ENCODE data around the gene OR10AD1. TPM values are rescaled to one million over a fixed set of nuclear protein-coding genes. Genes with fewer than 3 reads are reported as not detected.
A peak's percentile ranks its signal among the peaks of the same experiment; 100 is the strongest.
"Not testable (repeated sequence)": the region's sequence is repeated elsewhere in the genome, so short reads cannot be mapped to it uniquely, and the experiment has no call there.

Gene OR10AD1
- polyA plus RNA-seq, 4 donors = 0.49 TPM; not detected in 3

GRCh38 chr12:48219631-48220030 lies 16.5 kb upstream of the OR10AD1 start:
- Histone ChIP-seq H3K27ac (ENCODE audit: low read depth in 1 of 3, low read length in 2 of 3) (no peak overlapping the region), H3K27me3 (ENCODE audit: control insufficient read depth in 3 of 3, insufficient read depth in 3 of 3, low read length in 3 of 3) (peaks cover 0 to 6% (median 0%) of the 10 kb centered on the region in 3 donors), H3K4me1 (ENCODE audit: control insufficient read depth in 3 of 3, insufficient read depth in 2 of 3, low read depth in 1 of 3, low read length in 2 of 3) (no peaks in the 10 kb centered on the region), H3K9me3 (ENCODE audit: control insufficient read depth in 2 of 2, insufficient read depth in 1 of 2, low read depth in 1 of 2, low read length in 1 of 2) (no peaks in the 10 kb centered on the region), H3K4me3 (ENCODE audit: low read depth in 1 of 3, low read length in 3 of 3) (no peak overlapping the region), H3K36me3 (ENCODE audit: control insufficient read depth in 3 of 3, insufficient read depth in 2 of 3, low read depth in 1 of 3, low read length in 3 of 3) (no peaks in the 10 kb centered on the region)
- DNase-seq = no peak
- 85 to 94% (median 86%) methylated on average over 1 of the region's 1 CpG for whole genome bisulfite sequencing, 3 donors
- no peak for FAIRE-seq

- H3K36me3 ChIP-seq (ENCODE audit: control insufficient read depth in 3 of 3, insufficient read depth in 2 of 3, low read depth in 1 of 3, low read length in 3 of 3) = peaks cover 0 to 2% (median 0%) of the 10 kb centered on the region in 3 donors
- no peak overlapping the region for H3K4me3 ChIP-seq (ENCODE audit: low read depth in 1 of 3, low read length in 3 of 3)
- H3K27ac ChIP-seq (ENCODE audit: low read depth in 1 of 3, low read length in 2 of 3) = no peak overlapping the region
- no peaks in the 10 kb centered on the region for H3K9me3 ChIP-seq (ENCODE audit: control insufficient read depth in 2 of 2, insufficient read depth in 1 of 2, low read depth in 1 of 2, low read length in 1 of 2)
- DNase-seq (no peak), FAIRE-seq (no peak)
- peaks cover 0 to 6% (median 0%) of the 10 kb centered on the region in 3 donors for H3K27me3 ChIP-seq (ENCODE audit: control insufficient read depth in 3 of 3, insufficient read depth in 3 of 3, low read length in 3 of 3)
- H3K4me1 ChIP-seq (ENCODE audit: control insufficient read depth in 3 of 3, insufficient read depth in 2 of 3, low read depth in 1 of 3, low read length in 2 of 3) = no peaks in the 10 kb centered on the region
Measured at GRCh38 chr12:48216785-48217184, 13.7 kb upstream of the OR10AD1 start.

GRCh38 chr12:48209495-48209894 lies 6.4 kb upstream of the OR10AD1 start:
- H3K27ac ChIP-seq (ENCODE audit: low read depth in 1 of 3, low read length in 2 of 3); FAIRE-seq; H3K27me3 ChIP-seq (ENCODE audit: control insufficient read depth in 3 of 3, insufficient read depth in 3 of 3, low read length in 3 of 3); H3K36me3 ChIP-seq (ENCODE audit: control insufficient read depth in 3 of 3, insufficient read depth in 2 of 3, low read depth in 1 of 3, low read length in 3 of 3); H3K4me3 ChIP-seq (ENCODE audit: low read depth in 1 of 3, low read length in 3 of 3); DNase-seq; H3K4me1 ChIP-seq (ENCODE audit: control insufficient read depth in 3 of 3, insufficient read depth in 2 of 3, low read depth in 1 of 3, low read length in 2 of 3): not testable (repeated sequence)
- 93 to 100% (median 97%) methylated on average over 1 of the region's 2 CpGs for WGBS, 3 donors
- H3K9me3 ChIP-seq (ENCODE audit: control insufficient read depth in 2 of 2, insufficient read depth in 1 of 2, low read depth in 1 of 2, low read length in 1 of 2) = peaks cover 2 to 19% of the 10 kb centered on the region in 2 donors

DNA sequence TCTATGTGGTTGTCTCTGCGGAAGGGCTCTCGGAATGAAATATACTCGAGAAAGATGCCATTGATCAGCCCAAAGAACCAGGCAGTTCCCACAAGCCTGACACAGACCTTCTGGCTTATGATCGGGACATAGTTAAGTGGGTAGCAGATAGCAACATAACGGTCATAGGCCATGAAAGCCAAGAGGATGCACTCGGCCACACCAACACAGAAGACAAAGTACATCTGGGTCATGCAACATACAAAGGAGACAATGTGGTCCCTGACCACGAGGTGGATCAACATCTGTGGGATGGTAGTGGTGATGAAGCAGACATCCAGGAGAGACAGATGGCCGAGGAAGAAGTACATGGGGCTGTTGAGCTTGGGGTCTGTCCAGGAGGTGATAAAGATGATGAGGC lies 326 bp downstream of the OR10AD1 start:
- Histone ChIP-seq H3K9me3 (ENCODE audit: control insufficient read depth in 2 of 2, insufficient read depth in 1 of 2, low read depth in 1 of 2, low read length in 1 of 2) (peaks cover 2 to 25% of the 10 kb centered on the region in 2 donors), H3K4me1 (ENCODE audit: control insufficient read depth in 3 of 3, insufficient read depth in 2 of 3, low read depth in 1 of 3, low read length in 2 of 3) (peaks cover 0 to 17% (median 5%) of the 10 kb centered on the region in 3 donors), H3K4me3 (ENCODE audit: low read depth in 1 of 3, low read length in 3 of 3) (no peak overlapping the region), H3K27me3 (ENCODE audit: control insufficient read depth in 3 of 3, insufficient read depth in 3 of 3, low read length in 3 of 3) (no peaks in the 10 kb centered on the region), H3K36me3 (ENCODE audit: control insufficient read depth in 3 of 3, insufficient read depth in 2 of 3, low read depth in 1 of 3, low read length in 3 of 3) (peaks cover 0 to 3% (median 2%) of the 10 kb centered on the region in 3 donors), H3K27ac (ENCODE audit: low read depth in 1 of 3, low read length in 2 of 3) (no peak overlapping the region)
- DNase-seq = no peak
- no peak for FAIRE-seq
- WGBS, 3 donors = 89 to 93% (median 92%) methylated on average over 8 of the region's 8 CpGs

DNA sequence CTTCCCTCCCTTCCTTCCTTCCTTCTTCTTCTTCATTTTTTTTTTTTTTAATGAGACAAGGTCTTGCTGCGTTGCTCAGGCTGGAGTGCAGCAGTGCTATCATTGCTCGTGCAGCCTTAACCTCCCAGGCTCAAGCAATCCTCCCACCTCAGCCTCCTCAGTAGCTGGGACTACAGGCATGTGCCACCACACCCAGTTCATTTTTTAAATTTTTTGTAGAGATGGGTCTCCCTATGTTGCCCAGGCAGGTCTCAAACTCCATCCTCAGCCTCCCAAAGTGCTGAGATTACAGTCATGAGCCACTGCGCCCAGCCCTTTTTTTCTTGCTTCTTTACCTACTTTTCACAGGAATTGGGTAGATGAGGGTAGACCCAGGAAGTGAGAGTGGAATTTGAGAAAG lies 1.6 kb downstream of the OR10AD1 start:
- WGBS, 3 donors = 97 to 98% (median 98%) methylated on average over 3 of the region's 3 CpGs
- Histone ChIP-seq H3K9me3 (ENCODE audit: control insufficient read depth in 2 of 2, insufficient read depth in 1 of 2, low read depth in 1 of 2, low read length in 1 of 2) (peaks cover 2 to 23% of the 10 kb centered on the region in 2 donors), H3K36me3 (ENCODE audit: control insufficient read depth in 3 of 3, insufficient read depth in 2 of 3, low read depth in 1 of 3, low read length in 3 of 3) (peaks cover 0 to 3% (median 2%) of the 10 kb centered on the region in 3 donors), H3K4me3 (ENCODE audit: low read depth in 1 of 3, low read length in 3 of 3) (no peak overlapping the region), H3K4me1 (ENCODE audit: control insufficient read depth in 3 of 3, insufficient read depth in 2 of 3, low read depth in 1 of 3, low read length in 2 of 3) (peaks cover 0 to 22% (median 8%) of the 10 kb centered on the region in 3 donors), H3K27me3 (ENCODE audit: control insufficient read depth in 3 of 3, insufficient read depth in 3 of 3, low read length in 3 of 3) (no peaks in the 10 kb centered on the region), H3K27ac (ENCODE audit: low read depth in 1 of 3, low read length in 2 of 3) (no peak overlapping the region)
- FAIRE-seq = no peak
- DNase-seq = no peak

GRCh38 chr12:48201091-48201490 lies 2.0 kb downstream of the OR10AD1 start:
- 87 to 96% (median 89%) methylated on average over 3 of the region's 3 CpGs for WGBS, 3 donors
- FAIRE-seq (no peak), DNase-seq (no peak)
- Histone ChIP-seq H3K4me1 (ENCODE audit: control insufficient read depth in 3 of 3, insufficient read depth in 2 of 3, low read depth in 1 of 3, low read length in 2 of 3) (peaks cover 0 to 22% (median 8%) of the 10 kb centered on the region in 3 donors), H3K9me3 (ENCODE audit: control insufficient read depth in 2 of 2, insufficient read depth in 1 of 2, low read depth in 1 of 2, low read length in 1 of 2) (peaks cover 2 to 23% of the 10 kb centered on the region in 2 donors), H3K36me3 (ENCODE audit: control insufficient read depth in 3 of 3, insufficient read depth in 2 of 3, low read depth in 1 of 3, low read length in 3 of 3) (peaks cover 0 to 3% (median 2%) of the 10 kb centered on the region in 3 donors), H3K4me3 (ENCODE audit: low read depth in 1 of 3, low read length in 3 of 3) (no peak overlapping the region), H3K27me3 (ENCODE audit: control insufficient read depth in 3 of 3, insufficient read depth in 3 of 3, low read length in 3 of 3) (no peaks in the 10 kb centered on the region), H3K27ac (ENCODE audit: low read depth in 1 of 3, low read length in 2 of 3) (no peak overlapping the region)

- no peak overlapping the region for H3K4me3 ChIP-seq (ENCODE audit: low read depth in 1 of 3, low read length in 3 of 3)
- H3K27ac ChIP-seq (ENCODE audit: low read depth in 1 of 3, low read length in 2 of 3) = peak overlapping the region in 2 of 3 donors; percentile 76 to 92
- FAIRE-seq = no peak
Measured at GRCh38 chr12:48199774-48200221, 3.3 kb downstream of the OR10AD1 start.

GRCh38 chr12:48198985-48199384 lies 4.1 kb downstream of the OR10AD1 start:
- FAIRE-seq = no peak
- 57 to 71% (median 65%) methylated on average over 10 of the region's 10 CpGs for WGBS, 3 donors
- peaks cover 0 to 10% of the 10 kb centered on the region in 2 donors for H3K9me3 ChIP-seq (ENCODE audit: control insufficient read depth in 2 of 2, insufficient read depth in 1 of 2, low read depth in 1 of 2, low read length in 1 of 2)
- peak overlapping the region in 2 of 3 donors; percentile 68 to 78 for H3K4me3 ChIP-seq (ENCODE audit: low read depth in 1 of 3, low read length in 3 of 3)
- H3K4me1 ChIP-seq (ENCODE audit: control insufficient read depth in 3 of 3, insufficient read depth in 2 of 3, low read depth in 1 of 3, low read length in 2 of 3) = peaks cover 0 to 22% (median 8%) of the 10 kb centered on the region in 3 donors
- H3K36me3 ChIP-seq (ENCODE audit: control insufficient read depth in 3 of 3, insufficient read depth in 2 of 3, low read depth in 1 of 3, low read length in 3 of 3) = no peaks in the 10 kb centered on the region
- no peak for DNase-seq
- no peaks in the 10 kb centered on the region for H3K27me3 ChIP-seq (ENCODE audit: control insufficient read depth in 3 of 3, insufficient read depth in 3 of 3, low read length in 3 of 3)
- peak overlapping the region; percentile 92 to 100 (median 95) for H3K27ac ChIP-seq (ENCODE audit: low read depth in 1 of 3, low read length in 2 of 3)

More at GRCh38 chr12:48199774-48200221, 3.3 kb downstream of the OR10AD1 start:
- peak in 1 of 2 donors; percentile 74 for DNase-seq
- Histone ChIP-seq H3K9me3 (ENCODE audit: control insufficient read depth in 2 of 2, insufficient read depth in 1 of 2, low read depth in 1 of 2, low read length in 1 of 2) (peaks cover 0 to 15% of the 10 kb centered on the region in 2 donors), H3K36me3 (ENCODE audit: control insufficient read depth in 3 of 3, insufficient read depth in 2 of 3, low read depth in 1 of 3, low read length in 3 of 3) (peaks cover 0 to 3% (median 0%) of the 10 kb centered on the region in 3 donors), H3K4me1 (ENCODE audit: control insufficient read depth in 3 of 3, insufficient read depth in 2 of 3, low read depth in 1 of 3, low read length in 2 of 3) (peaks cover 0 to 22% (median 8%) of the 10 kb centered on the region in 3 donors), H3K27me3 (ENCODE audit: control insufficient read depth in 3 of 3, insufficient read depth in 3 of 3, low read length in 3 of 3) (no peaks in the 10 kb centered on the region)
- 56 to 72% (median 69%) methylated on average over 3 of the region's 3 CpGs for WGBS, 3 donors

DNA sequence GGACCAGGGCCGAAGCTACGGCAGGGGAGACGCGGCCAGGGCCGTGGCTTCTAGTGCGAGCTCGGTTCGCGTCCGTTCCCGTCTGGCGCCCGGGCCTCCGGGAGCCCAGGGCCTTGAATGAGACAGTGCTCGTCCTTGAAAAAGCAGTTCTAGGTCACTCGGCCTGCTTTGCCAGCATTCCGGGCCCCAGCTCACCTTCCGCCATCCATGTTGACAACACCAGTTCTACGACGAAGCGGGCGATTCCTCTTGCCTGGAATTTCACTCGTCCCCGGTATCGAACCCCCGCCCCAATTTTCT lies 4.5 kb downstream of the OR10AD1 start:
- Histone ChIP-seq H3K9me3 (ENCODE audit: control insufficient read depth in 2 of 2, insufficient read depth in 1 of 2, low read depth in 1 of 2, low read length in 1 of 2) (peaks cover 0 to 7% of the 10 kb centered on the region in 2 donors), H3K36me3 (ENCODE audit: control insufficient read depth in 3 of 3, insufficient read depth in 2 of 3, low read depth in 1 of 3, low read length in 3 of 3) (no peaks in the 10 kb centered on the region), H3K4me1 (ENCODE audit: control insufficient read depth in 3 of 3, insufficient read depth in 2 of 3, low read depth in 1 of 3, low read length in 2 of 3) (peaks cover 0 to 22% (median 8%) of the 10 kb centered on the region in 3 donors), H3K4me3 (ENCODE audit: low read depth in 1 of 3, low read length in 3 of 3) (peak overlapping the region; percentile 68 to 78 (median 70)), H3K27me3 (ENCODE audit: control insufficient read depth in 3 of 3, insufficient read depth in 3 of 3, low read length in 3 of 3) (no peaks in the 10 kb centered on the region), H3K27ac (ENCODE audit: low read depth in 1 of 3, low read length in 2 of 3) (peak overlapping the region; percentile 92 to 100 (median 95))
- DNase-seq (peak in 1 of 2 donors; percentile 55), FAIRE-seq (no peak)
- WGBS, 3 donors = 8 to 16% (median 8%) methylated on average over 26 of the region's 26 CpGs
